HG03139 (cell line): Measurements from ENCODE around the gene PRPF40B.
"Not testable (repeated sequence)": the region's sequence is repeated elsewhere in the genome, so short reads cannot be mapped to it uniquely, and the experiment has no call there.

Experiments used
- ATAC-seq: cut with Tn5 transposase; IDR thresholded peaks from one replicate; pipeline ENCODE4 v1.9.1; 2021; ENCODE audit not compliant: unreplicated experiment

Gene PRPF40B

GRCh38 chr12:49609059-49609874, 14.1 kb upstream of the PRPF40B start:
- no peak for ATAC-seq

- no peak for ATAC-seq
Measured at GRCh38 chr12:49609875-49610154, 13.5 kb upstream of the PRPF40B start.

- ATAC-seq = not testable (repeated sequence)
Measured at GRCh38 chr12:49610785-49611184, 12.6 kb upstream of the PRPF40B start.

GRCh38 chr12:49612210-49612609, 11.2 kb upstream of the PRPF40B start:
- no peak for ATAC-seq

GRCh38 chr12:49615725-49616124, 7.6 kb upstream of the PRPF40B start:
- ATAC-seq = no peak

- ATAC-seq = no peak
Measured at GRCh38 chr12:49616533-49617219, 6.7 kb upstream of the PRPF40B start.

GRCh38 chr12:49618576-49618975, 4.8 kb upstream of the PRPF40B start:
- no peak for ATAC-seq

GRCh38 chr12:49619286-49619685, 4.1 kb upstream of the PRPF40B start:
- ATAC-seq = no peak

- peak; percentile 19 for ATAC-seq
Measured at GRCh38 chr12:49621651-49622500, 1.5 kb upstream of the PRPF40B start.

GRCh38 chr12:49622501-49623141, 740 bp upstream of the PRPF40B start:
- peak; percentile 31 for ATAC-seq

- ATAC-seq = no peak
Measured at GRCh38 chr12:49624921-49625577, 1.7 kb downstream of the PRPF40B start.

- no peak for ATAC-seq
Measured at GRCh38 chr12:49626169-49626835, 2.9 kb downstream of the PRPF40B start.

GRCh38 chr12:49626836-49627235, 3.5 kb downstream of the PRPF40B start:
- ATAC-seq = no peak

- ATAC-seq = no peak
Measured at GRCh38 chr12:49627752-49628360, 4.5 kb downstream of the PRPF40B start.

GRCh38 chr12:49631336-49631907, 8.1 kb downstream of the PRPF40B start:
- ATAC-seq = no peak

GRCh38 chr12:49632401-49632800, 9.0 kb downstream of the PRPF40B start:
- no peak for ATAC-seq

GRCh38 chr12:49632986-49633702, 9.8 kb downstream of the PRPF40B start:
- ATAC-seq = no peak

GRCh38 chr12:49633703-49634345, 10.5 kb downstream of the PRPF40B start:
- ATAC-seq = no peak
